GM21737 (cell line): ENCODE results near the gene SNCG.
"Not testable (repeated sequence)": the region's sequence is repeated elsewhere in the genome, so short reads cannot be mapped to it uniquely, and the experiment has no call there.

ENCODE experiments used
- ATAC-seq: cut with Tn5 transposase; IDR thresholded peaks from one replicate; pipeline ENCODE4 v1.9.1; 2021; ENCODE audit warnings: mild to moderate bottlenecking, moderate library complexity; ENCODE audit not compliant: unreplicated experiment

The SNCG gene

GRCh38 chr10:86958116-86958900, at the start of gene SNCG:
Gene SNCG (plus strand): TSS chr10:86958599. CDS start chr10:86958698, 99 bp downstream.
- no peak for ATAC-seq

GRCh38 chr10:86914734-86915133, 43.7 kb upstream of the SNCG start:
- no peak for ATAC-seq

- ATAC-seq: no peak
Observed at GRCh38 chr10:86918022-86918471, 40.4 kb upstream of the SNCG start.

GRCh38 chr10:86922553-86922961, 35.8 kb upstream of the SNCG start:
- no peak for ATAC-seq

GRCh38 chr10:86929468-86930380, 28.7 kb upstream of the SNCG start:
- ATAC-seq: no peak

GRCh38 chr10:86931872-86932271, 26.5 kb upstream of the SNCG start:
- ATAC-seq: no peak

GRCh38 chr10:86932674-86933073, 25.7 kb upstream of the SNCG start:
- no peak for ATAC-seq

- ATAC-seq: not testable (repeated sequence)
Observed at GRCh38 chr10:86934162-86934711, 24.2 kb upstream of the SNCG start.

- no peak for ATAC-seq
Observed at GRCh38 chr10:86936661-86937501, 21.5 kb upstream of the SNCG start.

GRCh38 chr10:86937502-86938154, 20.8 kb upstream of the SNCG start:
- ATAC-seq: no peak

GRCh38 chr10:86938260-86938659, 20.1 kb upstream of the SNCG start:
- ATAC-seq: no peak

- ATAC-seq: not testable (repeated sequence)
Observed at GRCh38 chr10:86940076-86940475, 18.3 kb upstream of the SNCG start.

GRCh38 chr10:86940677-86941076, 17.7 kb upstream of the SNCG start:
- ATAC-seq: no peak

GRCh38 chr10:86941426-86941825, 17.0 kb upstream of the SNCG start:
- no peak for ATAC-seq

- ATAC-seq: no peak
Observed at GRCh38 chr10:86941991-86942421, 16.4 kb upstream of the SNCG start.

- ATAC-seq: no peak
Observed at GRCh38 chr10:86942441-86943315, 15.7 kb upstream of the SNCG start.

GRCh38 chr10:86943316-86944030, 14.9 kb upstream of the SNCG start:
- no peak for ATAC-seq

- no peak for ATAC-seq
Observed at GRCh38 chr10:86944031-86944419, 14.4 kb upstream of the SNCG start.
